Nephron progenitor cell (in vitro differentiated cells): ENCODE data around the gene GNAI1.

Experiments used
- DNase-seq: peaks from one replicate; pipeline ENCODE4 v3.0.0; 2021
- H3K27ac Mint-ChIP-seq: 2 replicates; pipeline ENCODE4 v1.8.0; 2021; ENCODE audit warnings: mild to moderate bottlenecking, moderate library complexity, mixed read lengths
- H3K27me3 Mint-ChIP-seq: 2 replicates; pipeline ENCODE4 v1.8.0; 2021; ENCODE audit warnings: mild to moderate bottlenecking, low read depth, mixed read lengths; ENCODE audit not compliant: poor library complexity
- H3K36me3 Mint-ChIP-seq: 2 replicates; pipeline ENCODE4 v1.8.0; 2021; ENCODE audit warnings: low read depth, mixed read lengths
- H3K4me1 Mint-ChIP-seq: 2 replicates; pipeline ENCODE4 v1.8.0; 2021; ENCODE audit warnings: mixed read lengths
- H3K4me3 Mint-ChIP-seq: 2 replicates; pipeline ENCODE4 v1.8.0; 2021; ENCODE audit warnings: mild to moderate bottlenecking, moderate library complexity, mixed read lengths
- H3K9me3 Mint-ChIP-seq: 2 replicates; pipeline ENCODE4 v1.8.0; 2021; ENCODE audit warnings: mild to moderate bottlenecking, moderate library complexity, mixed read lengths
- TF ChIP-seq, protein P1 (sequence below): fragments of 200-600 bp; sonication (generic); IDR thresholded peaks from 2 replicates; pipeline ENCODE4 v1.5.0; 2021; ENCODE audit warnings: antibody characterized with exemption

Gene GNAI1

DNA sequence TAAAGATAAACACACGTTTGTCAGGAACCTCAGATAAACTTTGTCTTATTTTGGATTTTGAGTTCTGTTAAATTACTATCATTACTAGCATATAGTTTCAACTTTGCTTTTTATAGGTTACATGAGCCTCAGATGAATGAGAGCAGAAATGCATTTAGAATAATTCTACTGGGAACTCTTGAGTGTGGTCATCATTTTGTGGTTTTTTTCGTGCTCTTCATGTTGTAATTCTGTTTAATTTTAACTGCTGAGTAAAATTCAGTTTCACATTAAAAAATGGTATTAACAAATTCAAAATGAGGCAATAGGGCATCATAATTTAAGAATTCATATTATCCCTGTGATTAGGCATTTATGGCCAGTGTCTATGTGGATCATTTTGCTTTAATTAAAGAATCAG is 72.9 kb downstream of the GNAI1 start:
- peaks cover 32% of the 10 kb centered on the region for H3K36me3 Mint-ChIP-seq
- no peaks in the 10 kb centered on the region for H3K9me3 Mint-ChIP-seq
- no peaks in the 10 kb centered on the region for H3K27me3 Mint-ChIP-seq
- DNase-seq, result no peak
- TF ChIP-seq, protein P1, sequence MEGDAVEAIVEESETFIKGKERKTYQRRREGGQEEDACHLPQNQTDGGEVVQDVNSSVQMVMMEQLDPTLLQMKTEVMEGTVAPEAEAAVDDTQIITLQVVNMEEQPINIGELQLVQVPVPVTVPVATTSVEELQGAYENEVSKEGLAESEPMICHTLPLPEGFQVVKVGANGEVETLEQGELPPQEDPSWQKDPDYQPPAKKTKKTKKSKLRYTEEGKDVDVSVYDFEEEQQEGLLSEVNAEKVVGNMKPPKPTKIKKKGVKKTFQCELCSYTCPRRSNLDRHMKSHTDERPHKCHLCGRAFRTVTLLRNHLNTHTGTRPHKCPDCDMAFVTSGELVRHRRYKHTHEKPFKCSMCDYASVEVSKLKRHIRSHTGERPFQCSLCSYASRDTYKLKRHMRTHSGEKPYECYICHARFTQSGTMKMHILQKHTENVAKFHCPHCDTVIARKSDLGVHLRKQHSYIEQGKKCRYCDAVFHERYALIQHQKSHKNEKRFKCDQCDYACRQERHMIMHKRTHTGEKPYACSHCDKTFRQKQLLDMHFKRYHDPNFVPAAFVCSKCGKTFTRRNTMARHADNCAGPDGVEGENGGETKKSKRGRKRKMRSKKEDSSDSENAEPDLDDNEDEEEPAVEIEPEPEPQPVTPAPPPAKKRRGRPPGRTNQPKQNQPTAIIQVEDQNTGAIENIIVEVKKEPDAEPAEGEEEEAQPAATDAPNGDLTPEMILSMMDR, result no peak
- peaks cover 21% of the 10 kb centered on the region for H3K4me1 Mint-ChIP-seq
- H3K27ac Mint-ChIP-seq, result no peak overlapping the region
- H3K4me3 Mint-ChIP-seq, result no peak overlapping the region

DNA sequence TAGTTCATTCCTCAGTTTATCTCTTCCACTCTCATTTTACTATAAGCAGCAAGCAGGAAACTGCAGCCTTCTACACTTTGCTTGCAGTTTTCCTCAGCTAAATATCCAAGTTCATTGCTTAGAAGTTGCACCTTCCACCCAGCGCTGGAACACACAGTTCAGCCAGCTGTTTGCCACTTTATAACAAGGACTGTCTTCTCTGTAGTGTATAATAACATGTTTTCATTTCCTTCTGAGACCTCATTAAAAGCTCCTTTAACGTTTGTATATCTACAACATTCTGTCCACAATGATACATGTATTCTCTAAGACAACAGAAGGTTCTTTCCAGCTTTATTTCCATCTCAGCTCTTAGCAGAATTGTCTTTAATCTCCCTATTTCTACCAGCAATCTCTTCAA is 74.1 kb downstream of the GNAI1 start:
- TF ChIP-seq, protein P1, result no peak
- peak overlapping the region; percentile 2 for H3K27ac Mint-ChIP-seq

GRCh38 chr7:80210400-80210799 is 75.8 kb downstream of the GNAI1 start:
- DNase-seq, result no peak
- peak overlapping the region; percentile 87 for H3K27ac Mint-ChIP-seq
- no peak overlapping the region for H3K4me3 Mint-ChIP-seq
- peaks cover 16% of the 10 kb centered on the region for H3K4me1 Mint-ChIP-seq
- H3K36me3 Mint-ChIP-seq, result peaks cover 40% of the 10 kb centered on the region
- H3K9me3 Mint-ChIP-seq, result no peaks in the 10 kb centered on the region
- H3K27me3 Mint-ChIP-seq, result no peaks in the 10 kb centered on the region
- TF ChIP-seq, protein P1, result no peak

More for the DNA sequence above, 74.1 kb downstream of the GNAI1 start:
- Mint-ChIP-seq H3K9me3 (no peaks in the 10 kb centered on the region), H3K4me1 (peaks cover 16% of the 10 kb centered on the region), H3K4me3 (no peak overlapping the region), H3K27me3 (no peaks in the 10 kb centered on the region), H3K36me3 (peaks cover 38% of the 10 kb centered on the region)
- no peak for DNase-seq

DNA sequence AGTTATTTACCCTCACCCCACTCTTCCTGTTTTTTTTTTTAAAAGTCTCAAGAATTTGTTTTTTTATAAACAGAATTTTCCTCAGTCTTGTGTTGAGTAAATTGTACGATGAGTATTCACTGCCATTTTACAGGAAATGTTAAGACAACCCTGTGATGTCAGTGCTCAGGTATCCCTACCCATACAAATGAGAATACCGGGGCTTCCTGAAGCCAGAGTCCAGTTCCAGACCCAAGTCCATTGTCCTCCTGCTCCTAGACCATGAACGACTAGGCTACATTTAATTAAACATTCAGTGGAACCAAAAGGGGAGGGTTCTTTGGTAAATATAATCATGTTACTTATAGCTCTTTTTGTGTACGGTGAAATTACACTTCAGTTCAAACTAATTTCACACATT is 79.2 kb downstream of the GNAI1 start:
- no peak for DNase-seq
- Mint-ChIP-seq H3K27ac (no peak overlapping the region), H3K27me3 (no peaks in the 10 kb centered on the region), H3K4me3 (no peak overlapping the region), H3K36me3 (peaks cover 37% of the 10 kb centered on the region), H3K4me1 (peaks cover 11% of the 10 kb centered on the region), H3K9me3 (no peaks in the 10 kb centered on the region)
- TF ChIP-seq, protein P1, result no peak

DNA sequence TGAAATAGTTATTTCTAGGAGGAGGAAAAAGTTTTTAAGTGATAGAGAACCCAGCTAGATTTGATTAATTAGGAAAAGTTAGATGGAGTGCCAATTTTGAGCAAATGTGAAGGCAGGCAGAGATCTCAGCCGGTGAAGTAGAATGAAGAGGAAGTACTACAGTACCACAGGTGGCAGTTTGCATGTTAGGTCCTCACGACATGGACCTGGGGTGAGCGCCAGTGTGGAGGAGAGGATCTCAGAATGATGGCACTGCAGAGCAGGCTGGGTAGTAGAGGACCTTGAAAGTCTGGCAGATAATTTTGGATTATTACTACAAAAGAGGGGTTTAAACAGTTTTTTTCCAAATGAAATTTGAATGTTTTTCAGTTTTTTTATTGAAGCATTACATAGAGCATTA is 81.1 kb downstream of the GNAI1 start:
- DNase-seq, result no peak
- no peaks in the 10 kb centered on the region for H3K9me3 Mint-ChIP-seq
- TF ChIP-seq, protein P1, result no peak
- H3K27ac Mint-ChIP-seq, result no peak overlapping the region
- peaks cover 3% of the 10 kb centered on the region for H3K4me1 Mint-ChIP-seq
- peaks cover 49% of the 10 kb centered on the region for H3K36me3 Mint-ChIP-seq
- H3K27me3 Mint-ChIP-seq, result no peaks in the 10 kb centered on the region
- no peak overlapping the region for H3K4me3 Mint-ChIP-seq

GRCh38 chr7:80216996-80217842 is 82.6 kb downstream of the GNAI1 start:
- TF ChIP-seq, protein P1, result no peak
- H3K27ac Mint-ChIP-seq, result peak overlapping the region; percentile 53
- no peaks in the 10 kb centered on the region for H3K9me3 Mint-ChIP-seq
- H3K36me3 Mint-ChIP-seq, result peaks cover 46% of the 10 kb centered on the region
- H3K27me3 Mint-ChIP-seq, result no peaks in the 10 kb centered on the region
- no peaks in the 10 kb centered on the region for H3K4me1 Mint-ChIP-seq
- no peak overlapping the region for H3K4me3 Mint-ChIP-seq
- no peak for DNase-seq
